DMS 273 (cell line): ENCODE data around the gene ADAMTSL1.

Source experiments
- DNase-seq: peaks from one replicate; lab custom pipeline; 2025; ENCODE audit not compliant: unreplicated experiment; lab: John Stamatoyannopoulos, UW

The ADAMTSL1 gene, protein sequence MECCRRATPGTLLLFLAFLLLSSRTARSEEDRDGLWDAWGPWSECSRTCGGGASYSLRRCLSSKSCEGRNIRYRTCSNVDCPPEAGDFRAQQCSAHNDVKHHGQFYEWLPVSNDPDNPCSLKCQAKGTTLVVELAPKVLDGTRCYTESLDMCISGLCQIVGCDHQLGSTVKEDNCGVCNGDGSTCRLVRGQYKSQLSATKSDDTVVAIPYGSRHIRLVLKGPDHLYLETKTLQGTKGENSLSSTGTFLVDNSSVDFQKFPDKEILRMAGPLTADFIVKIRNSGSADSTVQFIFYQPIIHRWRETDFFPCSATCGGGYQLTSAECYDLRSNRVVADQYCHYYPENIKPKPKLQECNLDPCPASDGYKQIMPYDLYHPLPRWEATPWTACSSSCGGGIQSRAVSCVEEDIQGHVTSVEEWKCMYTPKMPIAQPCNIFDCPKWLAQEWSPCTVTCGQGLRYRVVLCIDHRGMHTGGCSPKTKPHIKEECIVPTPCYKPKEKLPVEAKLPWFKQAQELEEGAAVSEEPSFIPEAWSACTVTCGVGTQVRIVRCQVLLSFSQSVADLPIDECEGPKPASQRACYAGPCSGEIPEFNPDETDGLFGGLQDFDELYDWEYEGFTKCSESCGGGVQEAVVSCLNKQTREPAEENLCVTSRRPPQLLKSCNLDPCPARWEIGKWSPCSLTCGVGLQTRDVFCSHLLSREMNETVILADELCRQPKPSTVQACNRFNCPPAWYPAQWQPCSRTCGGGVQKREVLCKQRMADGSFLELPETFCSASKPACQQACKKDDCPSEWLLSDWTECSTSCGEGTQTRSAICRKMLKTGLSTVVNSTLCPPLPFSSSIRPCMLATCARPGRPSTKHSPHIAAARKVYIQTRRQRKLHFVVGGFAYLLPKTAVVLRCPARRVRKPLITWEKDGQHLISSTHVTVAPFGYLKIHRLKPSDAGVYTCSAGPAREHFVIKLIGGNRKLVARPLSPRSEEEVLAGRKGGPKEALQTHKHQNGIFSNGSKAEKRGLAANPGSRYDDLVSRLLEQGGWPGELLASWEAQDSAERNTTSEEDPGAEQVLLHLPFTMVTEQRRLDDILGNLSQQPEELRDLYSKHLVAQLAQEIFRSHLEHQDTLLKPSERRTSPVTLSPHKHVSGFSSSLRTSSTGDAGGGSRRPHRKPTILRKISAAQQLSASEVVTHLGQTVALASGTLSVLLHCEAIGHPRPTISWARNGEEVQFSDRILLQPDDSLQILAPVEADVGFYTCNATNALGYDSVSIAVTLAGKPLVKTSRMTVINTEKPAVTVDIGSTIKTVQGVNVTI (N-terminal part only)

DNA sequence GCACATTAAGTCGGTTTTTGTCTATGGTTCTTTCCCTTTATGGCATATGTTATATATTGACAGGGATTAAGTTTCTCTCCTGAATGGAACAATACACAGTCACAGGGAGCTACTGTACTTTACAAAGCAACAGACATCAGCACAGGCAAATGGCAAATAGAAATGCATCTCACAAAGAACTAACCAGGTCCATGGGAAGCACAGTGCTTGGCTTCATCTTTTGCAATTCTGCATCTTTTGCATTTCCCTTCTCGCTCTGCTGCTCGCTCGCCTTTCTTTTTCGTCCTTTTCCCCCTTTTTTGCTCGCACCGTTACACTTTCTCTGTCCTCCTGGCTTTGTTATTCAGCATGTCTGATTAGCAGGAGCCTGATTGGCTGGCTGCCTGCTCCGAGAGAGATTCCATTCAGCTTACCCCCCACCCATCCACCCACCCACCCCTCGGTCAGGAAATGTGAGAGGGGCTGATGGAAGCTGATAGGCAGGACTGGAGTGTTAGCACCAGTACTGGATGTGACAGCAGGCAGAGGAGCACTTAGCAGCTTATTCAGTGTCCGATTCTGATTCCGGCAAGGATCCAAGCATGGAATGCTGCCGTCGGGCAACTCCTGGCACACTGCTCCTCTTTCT lies at the start of gene ADAMTSL1:
Gene ADAMTSL1 (plus strand): TSS at position 502 of the 628 bp plus-strand sequence. CDS start 80 bp downstream, at position 582.
- peak; percentile 52 for DNase-seq

GRCh38 chr9:18427691-18428090 lies 46.3 kb upstream of the ADAMTSL1 start:
- no peak for DNase-seq

GRCh38 chr9:18428661-18429060 lies 45.3 kb upstream of the ADAMTSL1 start:
- DNase-seq: no peak

- no peak for DNase-seq
These were observed 44.9 kb upstream of the ADAMTSL1 start for GRCh38 chr9:18429070-18429469.

DNA sequence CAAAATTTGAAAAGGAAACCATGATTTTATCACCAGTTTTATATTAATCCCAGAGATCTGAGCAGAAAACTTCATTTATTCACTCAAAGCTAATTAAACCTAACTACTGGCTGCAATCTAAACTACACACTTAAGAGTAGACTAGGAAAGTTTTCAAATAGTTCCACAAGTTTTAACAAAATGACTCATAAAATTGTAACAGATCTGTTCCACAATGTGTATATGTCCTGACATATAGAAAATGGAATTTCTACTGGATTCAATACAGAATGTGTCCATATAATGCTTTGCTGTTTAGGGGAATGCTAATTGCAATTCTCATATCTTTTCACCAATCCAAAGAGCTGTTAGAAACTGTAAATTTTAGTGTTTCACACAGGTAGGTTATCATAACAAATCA lies 40.3 kb upstream of the ADAMTSL1 start:
- no peak for DNase-seq

GRCh38 chr9:18437315-18438201 lies 36.4 kb upstream of the ADAMTSL1 start:
- peak; percentile 76 for DNase-seq

- DNase-seq: peak; percentile 58
These were observed 35.5 kb upstream of the ADAMTSL1 start for GRCh38 chr9:18438300-18438925.

GRCh38 chr9:18438951-18439350 lies 35.0 kb upstream of the ADAMTSL1 start:
- DNase-seq: no peak

DNA sequence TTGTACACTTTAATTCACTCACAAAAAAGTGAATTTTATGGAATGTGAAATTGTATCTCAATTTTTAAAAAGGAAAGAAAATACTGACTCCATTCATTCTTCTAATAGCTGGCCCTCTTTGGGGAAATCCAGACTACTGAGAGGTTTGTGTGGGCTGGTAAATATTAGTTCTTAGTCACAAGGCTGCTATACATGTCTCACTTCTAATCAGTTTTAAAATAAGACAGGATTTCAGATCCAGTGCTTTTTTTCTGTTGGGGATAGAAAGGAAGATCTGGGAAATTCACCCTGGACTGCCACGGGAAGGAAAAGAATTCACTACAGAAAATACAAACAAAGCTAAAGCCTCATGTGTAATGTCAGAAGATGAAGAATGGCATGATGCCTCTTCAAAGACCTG lies 32.7 kb upstream of the ADAMTSL1 start:
- no peak for DNase-seq

DNA sequence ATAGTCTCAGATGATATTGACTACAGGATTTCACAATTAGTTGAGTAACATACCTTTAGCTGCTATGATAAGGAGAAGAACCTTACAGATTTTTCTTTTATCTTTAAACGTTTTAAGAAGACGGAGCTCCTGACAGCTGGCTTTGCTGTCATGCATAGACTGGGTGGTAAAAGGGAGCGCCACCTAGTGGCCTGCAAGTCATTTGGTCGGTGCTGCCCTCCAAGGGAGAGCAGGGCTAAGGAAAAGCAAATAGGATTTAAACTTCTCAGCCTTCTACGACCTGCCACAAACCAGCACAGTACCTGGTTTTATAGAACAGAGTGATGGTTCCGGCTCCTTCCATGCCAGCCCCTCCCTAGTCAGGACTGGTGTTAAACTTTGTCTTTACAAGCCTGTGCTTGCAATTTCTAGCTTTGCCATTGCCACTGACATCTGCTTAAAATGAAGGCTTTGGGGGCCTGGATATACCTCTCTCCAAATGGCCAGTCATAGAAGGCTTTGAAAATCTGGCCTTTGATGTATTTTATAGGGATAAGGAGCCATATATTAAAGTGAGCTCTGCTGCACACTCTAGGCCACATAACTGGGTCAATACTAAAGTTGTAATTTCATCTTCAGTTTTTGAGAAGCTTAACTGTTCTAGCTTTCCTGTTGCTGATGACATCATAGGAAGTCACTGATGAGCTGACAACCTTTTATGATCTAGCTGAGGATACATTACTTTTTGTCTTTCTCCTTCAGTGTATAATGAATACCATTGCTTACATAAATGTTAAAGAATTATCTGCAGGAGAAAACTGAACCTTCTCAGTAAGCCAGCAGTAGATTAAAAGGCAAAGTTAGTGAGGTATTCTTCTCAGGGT lies 31.1 kb upstream of the ADAMTSL1 start:
- peak; percentile 84 for DNase-seq

DNA sequence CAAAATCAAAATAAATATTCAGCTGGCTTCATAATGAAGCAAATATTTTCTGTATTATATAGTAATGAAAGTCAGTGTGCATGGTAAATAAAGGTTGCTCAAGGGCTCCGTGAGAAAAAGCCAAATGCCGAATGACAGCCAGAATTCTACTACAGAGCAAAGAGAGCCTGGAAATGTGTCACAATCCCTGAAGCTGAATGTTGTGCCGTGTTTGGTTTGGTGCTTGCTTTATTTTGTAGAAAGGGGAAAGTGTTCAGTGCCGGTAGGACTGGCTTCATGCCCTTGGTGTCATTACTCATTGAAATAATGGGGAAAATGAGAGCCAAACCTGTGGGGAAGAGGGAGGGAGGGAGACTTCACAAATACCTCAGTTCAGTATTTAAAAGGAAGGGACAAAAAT lies 26.8 kb upstream of the ADAMTSL1 start:
- no peak for DNase-seq

- DNase-seq: no peak
These were observed 26.4 kb upstream of the ADAMTSL1 start for GRCh38 chr9:18447541-18447940.

DNA sequence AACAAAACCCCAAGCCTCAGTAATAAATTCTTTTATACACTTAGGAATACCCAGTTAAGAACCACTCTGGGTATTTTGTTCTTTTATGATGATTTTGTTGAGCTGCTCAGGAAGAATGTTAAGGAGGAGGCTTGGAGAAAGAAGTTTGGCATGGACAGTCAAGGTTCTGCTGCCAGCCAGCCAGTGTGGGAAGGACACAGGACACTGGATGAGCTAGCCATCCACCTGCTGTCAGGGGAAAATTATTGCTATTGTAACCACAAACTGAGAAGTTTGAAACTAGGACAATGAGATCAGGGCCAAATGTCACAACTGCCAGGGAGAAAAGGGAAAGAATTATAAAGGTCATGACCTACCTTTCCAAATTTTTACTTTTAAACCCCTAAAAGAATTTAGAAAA lies 25.9 kb upstream of the ADAMTSL1 start:
- no peak for DNase-seq

DNA sequence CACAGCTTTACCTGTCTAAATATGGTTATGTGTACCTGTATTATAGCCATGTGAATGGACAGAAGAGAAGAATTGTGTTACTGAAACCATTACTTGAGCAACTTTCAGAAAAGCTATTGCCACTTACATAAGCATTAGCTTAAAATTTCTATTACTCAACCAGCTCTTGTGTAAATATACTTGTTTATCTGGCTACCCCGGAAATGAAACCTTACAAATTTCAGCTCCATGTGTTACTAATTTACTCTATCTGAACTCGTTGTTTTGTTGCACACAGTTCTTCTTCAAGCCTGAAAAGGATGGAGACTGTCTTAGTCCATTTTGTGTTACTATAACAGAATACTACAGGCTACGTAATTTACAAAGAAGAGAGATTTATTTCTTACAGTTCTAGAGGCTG lies 22.5 kb upstream of the ADAMTSL1 start:
- no peak for DNase-seq

DNA sequence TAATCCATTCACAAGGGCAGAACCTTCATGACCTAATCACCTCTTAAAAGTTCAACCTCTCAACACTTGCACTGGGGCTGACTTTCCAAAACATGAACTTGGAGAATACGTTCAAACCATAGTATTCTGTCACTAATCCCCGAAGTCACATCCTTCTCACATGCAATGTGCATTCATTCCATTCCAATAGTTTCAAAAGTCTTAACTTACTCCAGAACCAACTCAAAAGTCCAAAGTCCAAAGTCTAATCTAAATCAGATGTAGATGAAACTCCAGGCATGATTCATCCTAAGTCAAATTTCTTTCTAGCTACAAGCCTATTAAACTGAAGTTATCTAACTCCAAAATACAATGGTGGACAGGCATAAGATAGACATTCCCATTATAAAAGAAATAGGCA lies 21.7 kb upstream of the ADAMTSL1 start:
- DNase-seq: no peak

- DNase-seq: no peak
These were observed 17.2 kb upstream of the ADAMTSL1 start for GRCh38 chr9:18456624-18457237.

DNA sequence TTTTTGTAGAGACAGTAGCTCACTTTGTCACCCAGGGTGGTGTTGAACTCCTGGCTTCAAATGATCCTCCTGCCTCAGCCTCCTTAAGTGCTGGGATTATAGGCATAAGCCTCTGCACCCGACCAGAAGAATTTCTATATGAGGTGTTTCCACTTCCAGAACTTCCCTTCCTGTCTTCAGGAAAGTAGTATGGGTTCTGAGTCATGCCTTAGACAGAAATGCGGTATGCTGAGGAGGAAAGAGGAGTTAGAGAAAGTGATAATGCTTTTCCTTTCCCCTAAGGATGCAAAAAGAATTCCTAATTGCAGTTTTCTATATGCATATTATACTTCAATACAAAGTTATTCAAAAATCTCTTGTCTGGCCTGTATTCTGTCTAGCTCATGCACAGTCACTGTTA lies 16.4 kb upstream of the ADAMTSL1 start:
- no peak for DNase-seq
